H9 (cell line): ENCODE measurements around the gene FHIT. TPM values are rescaled to one million over a fixed set of nuclear protein-coding genes. Genes with fewer than 3 reads are reported as not detected.

ENCODE experiments used
- DNase-seq: peaks from one replicate; pipeline ENCODE4 v3.0.0-alpha.2; 2017
- H2AFZ ChIP-seq: one replicate; pipeline ENCODE4 v1.6.1; 2013; ENCODE audit warnings: mild to moderate bottlenecking, low read length, control low read depth, moderate library complexity
- H2AK5ac ChIP-seq: 2 replicates; pipeline ENCODE4 v1.6.1; 2013; ENCODE audit warnings: low read length, control low read depth, mixed read lengths; ENCODE audit not compliant: insufficient read length
- H2BK120ac ChIP-seq: one replicate; pipeline ENCODE4 v1.6.1; 2013; ENCODE audit warnings: low read depth, mild to moderate bottlenecking, low read length, control low read depth, inconsistent platforms; ENCODE audit not compliant: poor library complexity, severe bottlenecking
- H2BK12ac ChIP-seq: 2 replicates; pipeline ENCODE4 v1.6.1; 2013; ENCODE audit warnings: low read length, control low read depth, mixed read lengths, low read depth; ENCODE audit not compliant: insufficient read length
- H2BK15ac ChIP-seq: 2 replicates; pipeline ENCODE4 v1.6.1; 2013; ENCODE audit warnings: low read depth, low read length, control low read depth
- H2BK20ac ChIP-seq: one replicate; pipeline ENCODE4 v1.6.1; 2013; ENCODE audit warnings: low read depth, mild to moderate bottlenecking, low read length, control low read depth, inconsistent platforms; ENCODE audit not compliant: poor library complexity, severe bottlenecking
- H2BK5ac ChIP-seq: 2 replicates; pipeline ENCODE4 v1.6.1; 2013; ENCODE audit warnings: low read length, control low read depth, mixed read lengths; ENCODE audit not compliant: insufficient read length
- H3K14ac ChIP-seq: 2 replicates; pipeline ENCODE4 v1.6.1; 2013; ENCODE audit warnings: low read length, control low read depth; ENCODE audit not compliant: insufficient read depth
- H3K18ac ChIP-seq: 2 replicates; pipeline ENCODE4 v1.6.1; 2013; ENCODE audit warnings: low read depth, mild to moderate bottlenecking, mixed read lengths, low read length, control low read depth; ENCODE audit not compliant: insufficient read length
- H3K23ac ChIP-seq: 2 replicates; pipeline ENCODE4 v1.6.1; 2013; ENCODE audit warnings: low read length, control low read depth, mixed read lengths, low read depth; ENCODE audit not compliant: insufficient read length
- H3K23me2 ChIP-seq: 2 replicates; pipeline ENCODE4 v1.6.1; 2013; ENCODE audit warnings: low read depth, mild to moderate bottlenecking, mixed read lengths, low read length, control low read depth; ENCODE audit not compliant: insufficient read length, poor library complexity, severe bottlenecking
- H3K27ac ChIP-seq: 2 replicates; pipeline ENCODE4 v1.5.1; 2013; ENCODE audit warnings: low read length, control low read depth, mixed read lengths, low read depth; ENCODE audit not compliant: insufficient read length
- H3K27me3 ChIP-seq: 2 replicates; pipeline ENCODE4 v1.6.1; 2013; ENCODE audit warnings: low read length, control low read depth, inconsistent platforms; ENCODE audit not compliant: insufficient read depth
- H3K4ac ChIP-seq: 2 replicates; pipeline ENCODE4 v1.6.1; 2013; ENCODE audit warnings: low read depth, mild to moderate bottlenecking, control low read depth, inconsistent platforms, low read length, moderate library complexity
- H3K4me1 ChIP-seq: 2 replicates; pipeline ENCODE4 v1.6.1; 2013; ENCODE audit warnings: low read length, control low read depth, inconsistent platforms; ENCODE audit not compliant: insufficient read depth
- H3K4me2 ChIP-seq: 2 replicates; pipeline ENCODE4 v1.6.1; 2013; ENCODE audit warnings: low read length, control low read depth, mixed read lengths; ENCODE audit not compliant: insufficient read length, insufficient read depth
- H3K56ac ChIP-seq: 2 replicates; pipeline ENCODE4 v1.6.1; 2013; ENCODE audit warnings: low read depth, mild to moderate bottlenecking, mixed read lengths, low read length, control low read depth; ENCODE audit not compliant: insufficient read length
- H3K79me1 ChIP-seq: 2 replicates; pipeline ENCODE4 v1.6.1; 2013; ENCODE audit warnings: low read depth, mild to moderate bottlenecking, moderate library complexity, low read length, control low read depth, inconsistent platforms; ENCODE audit not compliant: insufficient read depth, poor library complexity, severe bottlenecking
- H3K79me2 ChIP-seq: 2 replicates; pipeline ENCODE4 v1.6.1; 2013; ENCODE audit warnings: low read length, control low read depth, inconsistent platforms; ENCODE audit not compliant: insufficient read depth
- H3K9ac ChIP-seq: 2 replicates; pipeline ENCODE4 v1.6.1; 2013; ENCODE audit warnings: low read length, control low read depth, mixed read lengths; ENCODE audit not compliant: insufficient read length; ENCODE audit errors: extremely low read depth
- H3K9me3 ChIP-seq: one replicate; pipeline ENCODE4 v1.6.1; 2013; ENCODE audit warnings: low read depth, low read length, inconsistent platforms; ENCODE audit not compliant: control insufficient read depth
- H3T11ph ChIP-seq: one replicate; pipeline ENCODE4 v1.6.1; 2013; ENCODE audit warnings: mild to moderate bottlenecking, low read length, control low read depth, inconsistent platforms
- H4K20me1 ChIP-seq: one replicate; pipeline ENCODE4 v1.6.1; 2013; ENCODE audit not compliant: control insufficient read depth, insufficient read length, insufficient read depth
- H4K5ac ChIP-seq: 2 replicates; pipeline ENCODE4 v1.6.1; 2013; ENCODE audit warnings: low read depth, mild to moderate bottlenecking, mixed read lengths, low read length, control low read depth; ENCODE audit not compliant: insufficient read length
- H4K8ac ChIP-seq: replicated peaks from 2 replicates; pipeline ENCODE4 v1.6.1; 2013; ENCODE audit warnings: low read length, control low read depth, mixed read lengths, low read depth; ENCODE audit not compliant: insufficient read length
- H4K91ac ChIP-seq: 2 replicates; pipeline ENCODE4 v1.6.1; 2013; ENCODE audit warnings: low read depth, mild to moderate bottlenecking, moderate library complexity, mixed read lengths, low read length, control low read depth; ENCODE audit not compliant: insufficient read length
- H3K27ac Mint-ChIP-seq, 3 experiments: 2 replicates in 2 of 3; 3 replicates in 1 of 3; pipeline ENCODE4 v1.8.0; 2020 to 2021; ENCODE audit warnings: mixed read lengths in 3 of 3, mild to moderate bottlenecking in 1 of 3, moderate library complexity in 1 of 3
- H3K27me3 Mint-ChIP-seq: 2 replicates; pipeline ENCODE4 v1.8.0; 2021; ENCODE audit warnings: low read depth, mild to moderate bottlenecking, moderate library complexity, mixed read lengths
- H3K36me3 Mint-ChIP-seq, 3 experiments: 2 replicates in 2 of 3; 3 replicates in 1 of 3; pipeline ENCODE4 v1.8.0; 2020 to 2021; ENCODE audit warnings: low read depth in 3 of 3, mixed read lengths in 3 of 3; ENCODE audit not compliant: insufficient read depth in 1 of 3
- H3K4me1 Mint-ChIP-seq, 2 experiments: 2 replicates each; pipeline ENCODE4 v1.8.0; 2020; ENCODE audit warnings: mixed read lengths in 2 of 2
- H3K4me3 Mint-ChIP-seq, 2 experiments: 2 replicates in 1 of 2; 3 replicates in 1 of 2; pipeline ENCODE4 v1.8.0; 2020 to 2021; ENCODE audit warnings: mild to moderate bottlenecking in 2 of 2, mixed read lengths in 2 of 2, moderate library complexity in 1 of 2
- H3K9me3 Mint-ChIP-seq, 2 experiments: 2 replicates in 1 of 2; 3 replicates in 1 of 2; pipeline ENCODE4 v1.8.0; 2020; ENCODE audit warnings: mild to moderate bottlenecking in 2 of 2, mixed read lengths in 2 of 2, moderate library complexity in 1 of 2
- WGBS: extraction: QIAGEN DNeasy Blood & Tissue Kit; methylation state at CpG from one replicate; pipeline ENCODE4 v1.1.7; 2013; ENCODE audit warnings: missing lambda C conversion rate, low lambda C conversion rate, mixed read lengths; ENCODE audit not compliant: insufficient read length; ENCODE audit errors: extremely low coverage; 5-methylcytosine and 5-hydroxymethylcytosine counted together
- total RNA-seq: library from RNA; stranded (reverse); gene quantifications from 2 replicates; pipeline ENCODE4 v1.2.1, GENCODE V29; 2021
- TF ChIP-seq, protein P1 (sequence below): fragments of 200-600 bp; sonication (generic); conservative IDR thresholded peaks from 3 replicates; pipeline ENCODE4 v1.8.0; 2021; ENCODE audit warnings: antibody characterized with exemption, mild to moderate bottlenecking

Gene FHIT
- total RNA-seq, 1 experiment from 2014 or later, result 3.0 TPM

GRCh38 chr3:61074783-61075182, 176.5 kb downstream of the FHIT start:
- Histone ChIP-seq H2AK5ac (no peak overlapping the region), H2AFZ (no peak overlapping the region), H2BK15ac (no peak overlapping the region), H2BK20ac (no peak overlapping the region), H3K4me1 (peaks cover 3% of the 10 kb centered on the region; the same call in 1 of the 2 replicates), H4K8ac (no peak overlapping the region), H4K91ac (no peak overlapping the region), H3K79me2 (no peaks in the 10 kb centered on the region), H4K20me1 (no peaks in the 10 kb centered on the region), H3K4ac (no peak overlapping the region), H3K27me3 (no peaks in the 10 kb centered on the region), H3K9me3 (no peaks in the 10 kb centered on the region), H3K23ac (no peak overlapping the region), H3K79me1 (no peaks in the 10 kb centered on the region), H3K4me2 (no peak overlapping the region), H4K5ac (no peak overlapping the region), H2BK12ac (no peak overlapping the region), H3K14ac (no peak overlapping the region), H3K9ac (no peak overlapping the region), H3K18ac (no peak overlapping the region), H3K56ac (no peak overlapping the region), H3K27ac (no peak overlapping the region), H2BK5ac (no peak overlapping the region), H3T11ph (no peak overlapping the region), H3K23me2 (no peaks in the 10 kb centered on the region), H2BK120ac (no peak overlapping the region)
- H3K4me3 Mint-ChIP-seq, result no peak overlapping the region
- H3K4me1 Mint-ChIP-seq, result peaks cover 9 to 13% of the 10 kb centered on the region in 2 experiments
- H3K27ac Mint-ChIP-seq, result no peak overlapping the region
- DNase-seq, result no peak
- H3K9me3 Mint-ChIP-seq, result no peaks in the 10 kb centered on the region
- no CpG with 5 or more reads among the region's 3 CpGs for WGBS
- no peaks in the 10 kb centered on the region for H3K36me3 Mint-ChIP-seq
- H3K27me3 Mint-ChIP-seq, result no peaks in the 10 kb centered on the region
- TF ChIP-seq, protein P1, sequence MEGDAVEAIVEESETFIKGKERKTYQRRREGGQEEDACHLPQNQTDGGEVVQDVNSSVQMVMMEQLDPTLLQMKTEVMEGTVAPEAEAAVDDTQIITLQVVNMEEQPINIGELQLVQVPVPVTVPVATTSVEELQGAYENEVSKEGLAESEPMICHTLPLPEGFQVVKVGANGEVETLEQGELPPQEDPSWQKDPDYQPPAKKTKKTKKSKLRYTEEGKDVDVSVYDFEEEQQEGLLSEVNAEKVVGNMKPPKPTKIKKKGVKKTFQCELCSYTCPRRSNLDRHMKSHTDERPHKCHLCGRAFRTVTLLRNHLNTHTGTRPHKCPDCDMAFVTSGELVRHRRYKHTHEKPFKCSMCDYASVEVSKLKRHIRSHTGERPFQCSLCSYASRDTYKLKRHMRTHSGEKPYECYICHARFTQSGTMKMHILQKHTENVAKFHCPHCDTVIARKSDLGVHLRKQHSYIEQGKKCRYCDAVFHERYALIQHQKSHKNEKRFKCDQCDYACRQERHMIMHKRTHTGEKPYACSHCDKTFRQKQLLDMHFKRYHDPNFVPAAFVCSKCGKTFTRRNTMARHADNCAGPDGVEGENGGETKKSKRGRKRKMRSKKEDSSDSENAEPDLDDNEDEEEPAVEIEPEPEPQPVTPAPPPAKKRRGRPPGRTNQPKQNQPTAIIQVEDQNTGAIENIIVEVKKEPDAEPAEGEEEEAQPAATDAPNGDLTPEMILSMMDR, result no peak
